Osteoblast (primary cell): ENCODE data around the gene LMF2. TPM values are rescaled to one million over a fixed set of nuclear protein-coding genes. Genes with fewer than 3 reads are reported as not detected.

Experiments
- DNase-seq: peaks from one replicate; pipeline ENCODE4 v3.0.0; 2011; ENCODE audit warnings: low spot score, mixed read lengths; ENCODE audit not compliant: insufficient read length; ENCODE audit errors: missing footprints
- H2AFZ ChIP-seq: 2 replicates; pipeline ENCODE4 v1.6.0; 2011; ENCODE audit warnings: mild to moderate bottlenecking, low read length
- H3K27ac ChIP-seq: 2 replicates; pipeline ENCODE4 v1.5.1; 2011; ENCODE audit warnings: mild to moderate bottlenecking, low read depth, low read length, moderate library complexity
- H3K27me3 ChIP-seq: 2 replicates; pipeline ENCODE4 v1.6.0; 2012; ENCODE audit warnings: mild to moderate bottlenecking, control low read depth, inconsistent platforms, low read length, moderate library complexity; ENCODE audit not compliant: insufficient read depth
- H3K36me3 ChIP-seq: 2 replicates; pipeline ENCODE4 v1.5.1; 2011; ENCODE audit warnings: mild to moderate bottlenecking, low read length, control low read depth, moderate library complexity; ENCODE audit not compliant: insufficient read depth
- H3K4me1 ChIP-seq: 2 replicates; pipeline ENCODE4 v1.5.1; 2011; ENCODE audit warnings: mild to moderate bottlenecking, low read length, control low read depth, moderate library complexity; ENCODE audit not compliant: insufficient read depth
- H3K4me2 ChIP-seq: 2 replicates; pipeline ENCODE4 v1.6.0; 2011; ENCODE audit warnings: mild to moderate bottlenecking, low read length; ENCODE audit not compliant: insufficient read depth
- H3K4me3 ChIP-seq: fragments of 200-600 bp; sonication (generic); 3 replicates; pipeline ENCODE4 v1.5.1; 2012; ENCODE audit warnings: mild to moderate bottlenecking, low read length, inconsistent platforms; ENCODE audit not compliant: insufficient read depth
- H3K79me2 ChIP-seq: 2 replicates; pipeline ENCODE4 v1.6.0; 2012; ENCODE audit warnings: mild to moderate bottlenecking, low read length, control low read depth, inconsistent platforms; ENCODE audit not compliant: insufficient read depth
- H3K9me3 ChIP-seq: 2 replicates; pipeline ENCODE4 v1.5.1; 2011; ENCODE audit warnings: low read depth, low read length, control low read depth
- H4K20me1 ChIP-seq: 2 replicates; pipeline ENCODE4 v1.6.0; 2012; ENCODE audit warnings: mild to moderate bottlenecking, low read length, control low read depth; ENCODE audit not compliant: insufficient read depth
- total RNA-seq: library from RNA; depleted of rRNA; stranded (reverse); fragments of >200 nt; gene quantifications from 2 replicates; pipeline ENCODE4 v1.2.3, GENCODE V29; 2012
- TF ChIP-seq, protein P1 (sequence below): IDR thresholded peaks from 2 replicates; pipeline ENCODE4 v1.5.1; 2011; ENCODE audit warnings: mild to moderate bottlenecking, low read depth, low read length, moderate library complexity; ENCODE audit errors: extremely low read depth

The LMF2 gene
- total RNA-seq, 1 donor, result 56.8 TPM

DNA sequence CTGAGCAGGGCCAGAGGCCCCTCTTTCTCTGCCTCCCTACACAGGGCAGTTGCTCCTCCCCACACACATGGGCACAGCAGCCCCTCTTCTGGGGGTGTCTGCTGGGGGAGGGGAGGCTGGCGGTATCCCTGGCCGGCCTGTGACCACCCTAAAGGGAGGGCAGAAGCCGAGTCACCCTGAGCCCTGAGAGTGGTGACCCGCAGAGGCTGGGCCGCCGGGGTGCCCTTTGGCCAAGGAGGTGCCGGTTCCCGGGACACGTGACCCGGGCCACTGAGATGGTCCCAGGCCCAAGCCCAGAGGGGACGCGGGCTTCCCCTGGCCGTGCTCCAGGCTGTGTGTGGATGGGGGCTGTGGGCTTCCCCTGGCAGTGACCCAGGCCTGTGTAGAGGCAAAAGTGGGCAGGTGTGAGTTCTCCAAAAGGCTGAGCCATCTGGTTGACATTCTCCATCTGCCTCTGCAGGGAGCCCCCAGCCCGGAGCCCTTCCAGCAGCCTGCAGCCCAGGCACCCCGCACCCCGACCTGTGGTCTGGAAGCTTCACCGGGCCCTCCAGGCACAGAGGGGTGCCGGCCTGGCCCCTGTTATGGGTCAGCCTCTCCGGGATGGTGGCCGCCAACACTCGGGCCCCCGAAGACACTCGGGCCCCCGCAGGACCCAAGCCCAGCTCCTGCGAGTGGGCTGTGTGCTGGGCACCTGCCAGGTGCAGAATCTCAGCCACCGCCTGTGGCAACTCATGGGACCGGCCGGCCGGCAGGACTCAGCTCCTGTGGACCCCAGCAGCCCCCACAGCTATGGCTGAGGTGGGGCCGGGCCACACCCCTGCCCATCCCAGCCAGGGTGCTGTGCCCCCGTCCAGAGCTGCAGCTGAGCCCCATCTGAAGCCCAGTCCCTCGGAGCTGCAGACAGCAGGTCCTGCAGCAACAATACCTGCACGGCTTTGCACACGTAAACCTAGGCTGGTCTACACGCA lies 25.1 kb downstream of the LMF2 start:
- Histone ChIP-seq H2AFZ (peak overlapping the region; percentile 59), H3K36me3 (no peaks in the 10 kb centered on the region), H3K27me3 (peaks cover 13% of the 10 kb centered on the region), H3K27ac (no peak overlapping the region), H3K79me2 (no peaks in the 10 kb centered on the region), H3K9me3 (no peaks in the 10 kb centered on the region), H3K4me2 (peak overlapping the region; percentile 24), H3K4me3 (peak overlapping the region; percentile 65), H3K4me1 (no peaks in the 10 kb centered on the region), H4K20me1 (no peaks in the 10 kb centered on the region)
- TF ChIP-seq, protein P1, sequence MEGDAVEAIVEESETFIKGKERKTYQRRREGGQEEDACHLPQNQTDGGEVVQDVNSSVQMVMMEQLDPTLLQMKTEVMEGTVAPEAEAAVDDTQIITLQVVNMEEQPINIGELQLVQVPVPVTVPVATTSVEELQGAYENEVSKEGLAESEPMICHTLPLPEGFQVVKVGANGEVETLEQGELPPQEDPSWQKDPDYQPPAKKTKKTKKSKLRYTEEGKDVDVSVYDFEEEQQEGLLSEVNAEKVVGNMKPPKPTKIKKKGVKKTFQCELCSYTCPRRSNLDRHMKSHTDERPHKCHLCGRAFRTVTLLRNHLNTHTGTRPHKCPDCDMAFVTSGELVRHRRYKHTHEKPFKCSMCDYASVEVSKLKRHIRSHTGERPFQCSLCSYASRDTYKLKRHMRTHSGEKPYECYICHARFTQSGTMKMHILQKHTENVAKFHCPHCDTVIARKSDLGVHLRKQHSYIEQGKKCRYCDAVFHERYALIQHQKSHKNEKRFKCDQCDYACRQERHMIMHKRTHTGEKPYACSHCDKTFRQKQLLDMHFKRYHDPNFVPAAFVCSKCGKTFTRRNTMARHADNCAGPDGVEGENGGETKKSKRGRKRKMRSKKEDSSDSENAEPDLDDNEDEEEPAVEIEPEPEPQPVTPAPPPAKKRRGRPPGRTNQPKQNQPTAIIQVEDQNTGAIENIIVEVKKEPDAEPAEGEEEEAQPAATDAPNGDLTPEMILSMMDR, result no peak
- no peak for DNase-seq

DNA sequence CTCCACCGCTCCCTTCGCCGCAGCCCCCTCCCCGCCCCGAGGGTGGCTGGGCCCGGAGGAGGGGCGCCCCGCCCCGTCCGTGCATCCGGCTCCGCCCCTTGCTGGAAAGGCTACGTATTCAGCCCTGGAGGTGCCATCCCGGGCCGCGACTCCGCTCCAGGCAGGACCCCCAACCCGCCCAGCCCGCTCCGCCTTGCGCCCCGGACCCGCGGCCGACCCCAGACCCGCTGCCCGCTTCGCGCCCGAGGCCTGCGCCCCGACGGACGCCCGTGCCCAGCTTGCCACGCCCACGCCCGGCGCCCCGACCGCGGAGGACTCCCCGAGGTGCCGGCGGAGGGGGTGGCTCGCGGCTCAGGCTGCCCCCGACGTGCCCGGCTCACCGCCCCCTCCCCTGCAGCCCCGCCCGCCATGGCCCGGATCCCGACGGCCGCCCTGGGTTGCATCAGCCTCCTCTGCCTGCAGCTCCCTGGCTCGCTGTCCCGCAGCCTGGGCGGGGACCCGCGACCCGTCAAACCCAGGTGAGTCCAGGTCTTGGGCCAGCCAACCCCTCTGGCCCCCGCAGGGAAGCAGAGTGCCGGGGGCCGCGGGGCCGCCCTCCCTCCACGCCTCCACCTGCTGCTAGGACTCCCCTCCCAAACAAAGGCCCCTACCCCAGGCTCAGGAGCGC lies 25.9 kb downstream of the LMF2 start, which contains the start of gene ADM2:
Gene ADM2 (plus strand): TSS at position 104 of the 667 bp plus-strand sequence. CDS start 305 bp downstream, at position 409.
- peak; percentile 97 for DNase-seq
- TF ChIP-seq, protein P1, result no peak
- no peaks in the 10 kb centered on the region for H3K36me3 ChIP-seq
- no peaks in the 10 kb centered on the region for H3K9me3 ChIP-seq
- no peaks in the 10 kb centered on the region for H3K4me1 ChIP-seq
- peak within 1 kb of the TSS; percentile 65 for H3K4me3 ChIP-seq
- no peaks in the 10 kb centered on the region for H4K20me1 ChIP-seq
- H3K27ac ChIP-seq, result no peak within 1 kb of the TSS
- H3K79me2 ChIP-seq, result no peaks in the 10 kb centered on the region
- peak within 1 kb of the TSS; percentile 59 for H2AFZ ChIP-seq
- peaks cover 13% of the 10 kb centered on the region for H3K27me3 ChIP-seq
- H3K4me2 ChIP-seq, result peak within 1 kb of the TSS; percentile 24

DNA sequence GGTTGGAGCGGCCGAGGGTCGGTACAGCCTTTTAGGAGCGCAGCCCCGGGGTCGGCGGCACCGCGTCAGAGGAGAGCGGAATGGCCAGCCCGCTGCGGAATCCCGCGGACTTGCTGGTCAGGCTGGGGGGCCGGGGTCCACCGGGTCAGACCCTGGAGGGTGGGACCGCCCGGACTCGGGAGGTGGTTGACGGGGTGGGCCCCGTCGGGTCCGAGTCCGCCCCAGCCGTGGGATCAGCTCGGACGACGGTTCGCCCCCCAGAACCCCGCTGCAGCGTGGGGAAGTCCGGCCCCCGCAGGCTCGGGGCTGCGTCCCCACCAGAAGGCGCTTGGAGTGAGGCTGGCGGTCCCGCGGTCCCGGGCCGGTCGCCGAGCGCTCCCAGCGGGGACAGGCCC lies 26.5 kb downstream of the LMF2 start:
- Histone ChIP-seq H2AFZ (no peak overlapping the region), H4K20me1 (no peaks in the 10 kb centered on the region), H3K27me3 (peaks cover 13% of the 10 kb centered on the region), H3K27ac (no peak overlapping the region), H3K36me3 (no peaks in the 10 kb centered on the region), H3K9me3 (no peaks in the 10 kb centered on the region), H3K4me3 (peak overlapping the region; percentile 65), H3K79me2 (no peaks in the 10 kb centered on the region), H3K4me1 (no peaks in the 10 kb centered on the region), H3K4me2 (peak overlapping the region; percentile 23)
- TF ChIP-seq, protein P1, result no peak
- no peak for DNase-seq

DNA sequence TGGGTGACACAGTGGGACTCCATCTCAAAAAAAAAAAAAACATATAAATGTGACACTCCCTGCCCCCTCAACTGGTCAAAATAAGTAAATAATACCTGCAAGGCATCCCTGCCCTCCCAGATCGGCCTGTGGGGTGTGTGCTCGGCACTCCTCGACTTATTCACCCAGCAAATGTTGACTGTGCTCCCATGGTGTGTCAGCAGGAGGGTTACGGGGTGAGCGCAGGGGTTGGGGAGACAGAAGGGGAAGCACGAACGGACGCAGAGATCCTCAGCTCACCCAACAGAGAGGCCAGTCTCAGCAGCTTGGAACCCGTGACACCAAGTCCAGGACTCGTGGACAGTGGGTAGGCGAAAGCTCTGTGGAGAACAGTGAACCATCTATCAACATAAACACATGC lies 27.8 kb downstream of the LMF2 start:
- Histone ChIP-seq H3K4me2 (no peak overlapping the region), H3K4me1 (peaks cover 6% of the 10 kb centered on the region), H4K20me1 (no peaks in the 10 kb centered on the region), H3K79me2 (no peaks in the 10 kb centered on the region), H3K9me3 (no peaks in the 10 kb centered on the region), H3K27ac (no peak overlapping the region), H2AFZ (no peak overlapping the region), H3K36me3 (no peaks in the 10 kb centered on the region), H3K27me3 (peaks cover 13% of the 10 kb centered on the region), H3K4me3 (no peak overlapping the region)
- TF ChIP-seq, protein P1, result no peak
- no peak for DNase-seq
